ENCODE measurements around the gene PPP6R2. TPM values are rescaled to one million over a fixed set of nuclear protein-coding genes. Genes with fewer than 3 reads are reported as not detected.
A peak's percentile ranks its signal among the peaks of the same experiment; 100 is the strongest.

The PPP6R2 gene
- total RNA-seq, 1 donor from 2014 or later = 42.4 TPM

- ATAC-seq (no peak), DNase-seq (ENCODE audit: missing footprints) (peak; percentile 40)
- intact Hi-C loops (cut with DNase I) = no loop called here
Observed at GRCh38 chr22:50435291-50436014, 92.3 kb downstream of the PPP6R2 start.

- DNase-seq (ENCODE audit: missing footprints) = peak; percentile 57
- intact Hi-C loops (cut with DNase I) = no loop called here
- no peak for ATAC-seq
Observed at GRCh38 chr22:50436015-50436830, 93.1 kb downstream of the PPP6R2 start.

- DNase-seq (ENCODE audit: missing footprints) (peak; percentile 59), ATAC-seq (no peak)
- intact Hi-C loops (cut with DNase I) = no loop called here
Observed at GRCh38 chr22:50436841-50437341, 93.8 kb downstream of the PPP6R2 start.

GRCh38 chr22:50437511-50438304, 94.6 kb downstream of the PPP6R2 start:
- DNase-seq (ENCODE audit: missing footprints) (peak; percentile 41), ATAC-seq (no peak)
- intact Hi-C loops (cut with DNase I) = no loop called here

GRCh38 chr22:50438305-50439275, 95.5 kb downstream of the PPP6R2 start:
- DNase-seq (ENCODE audit: missing footprints) (peak; percentile 17), ATAC-seq (no peak)

GRCh38 chr22:50439314-50439870, 96.3 kb downstream of the PPP6R2 start:
- DNase-seq (ENCODE audit: missing footprints) (peak; percentile 44), ATAC-seq (no peak)
- intact Hi-C loops (cut with DNase I) = no loop called here

More at GRCh38 chr22:50438305-50439275, 95.5 kb downstream of the PPP6R2 start:
- intact Hi-C loops (cut with DNase I) = no loop called here

GRCh38 chr22:50439871-50440331, 96.8 kb downstream of the PPP6R2 start:
- DNase-seq (ENCODE audit: missing footprints) (peak; percentile 63), ATAC-seq (no peak)
- intact Hi-C loops (cut with DNase I) = no loop called here

- intact Hi-C loops (cut with DNase I) = no loop called here
- ATAC-seq = no peak
- DNase-seq (ENCODE audit: missing footprints) = peak; percentile 55
Observed at GRCh38 chr22:50440544-50441249, 97.6 kb downstream of the PPP6R2 start.

- peak; percentile 33 for DNase-seq (ENCODE audit: missing footprints)
- intact Hi-C loops (cut with DNase I) = no loop called here
- ATAC-seq = no peak
Observed at GRCh38 chr22:50441428-50441993, 98.4 kb downstream of the PPP6R2 start.

- intact Hi-C loops (cut with DNase I) = no loop called here
- ATAC-seq (no peak), DNase-seq (ENCODE audit: missing footprints) (peak; percentile 68)
Observed at GRCh38 chr22:50443197-50443596, 100.1 kb downstream of the PPP6R2 start.

GRCh38 chr22:50443801-50444625, 100.9 kb downstream of the PPP6R2 start:
- DNase-seq (ENCODE audit: missing footprints) (peak; percentile 48), ATAC-seq (no peak)
- intact Hi-C loops (cut with DNase I) = no loop called here

- peak; percentile 25 for DNase-seq (ENCODE audit: missing footprints)
- no peak for ATAC-seq
- intact Hi-C loops (cut with DNase I) = no loop called here
Observed at GRCh38 chr22:50444663-50445062, 101.5 kb downstream of the PPP6R2 start.

- intact Hi-C loops (cut with DNase I) = no loop called here
- ATAC-seq (no peak), DNase-seq (ENCODE audit: missing footprints) (peak; percentile 54)
Observed at GRCh38 chr22:50445071-50445879, 102.1 kb downstream of the PPP6R2 start.

- DNase-seq (ENCODE audit: missing footprints) = peak; percentile 40
- intact Hi-C loops (cut with DNase I) = no loop called here
Observed at GRCh38 chr22:50445880-50446707, 103.0 kb downstream of the PPP6R2 start.

More at GRCh38 chr22:50445880-50446707, 103.0 kb downstream of the PPP6R2 start:
- no peak for ATAC-seq
